Dendritic cell treated with granulocyte-macrophage colony-stimulating factor and Interleukin-4, amounts not matched to agents 40 ng/mL and 50 ng/mL, for 4 days (primary cell): Measurements from ENCODE around the gene LRCH3.
A peak's percentile ranks its signal among the peaks of the same experiment; 100 is the strongest.

ENCODE experiments used
- H3K27ac Mint-ChIP-seq: one replicate; pipeline ENCODE4 v1.8.0; 2022; ENCODE audit warnings: mild to moderate bottlenecking, mixed read lengths
- H3K27me3 Mint-ChIP-seq: one replicate; pipeline ENCODE4 v1.8.0; 2022; ENCODE audit warnings: mild to moderate bottlenecking, mixed read lengths
- H3K36me3 Mint-ChIP-seq: one replicate; pipeline ENCODE4 v1.8.0; 2022; ENCODE audit warnings: low read depth, mixed read lengths
- H3K4me1 Mint-ChIP-seq: one replicate; pipeline ENCODE4 v1.8.0; 2022; ENCODE audit warnings: low read depth, mixed read lengths
- H3K4me3 Mint-ChIP-seq: one replicate; pipeline ENCODE4 v1.8.0; 2022; ENCODE audit warnings: mild to moderate bottlenecking, moderate library complexity, mixed read lengths
- H3K9me3 Mint-ChIP-seq: one replicate; pipeline ENCODE4 v1.8.0; 2022; ENCODE audit warnings: mixed read lengths
- intact Hi-C: fragments of 100-400 bp; cut with micrococcal nuclease; formaldehyde crosslinking; loops from one replicate; pipeline ENCODE4 v1.15.0; 2022

The LRCH3 gene

GRCh38 chr3:197833930-197834715 is 43.1 kb downstream of the LRCH3 start:
- peaks cover 64% of the 10 kb centered on the region for H3K36me3 Mint-ChIP-seq
- H3K4me1 Mint-ChIP-seq = no peaks in the 10 kb centered on the region
- no peaks in the 10 kb centered on the region for H3K9me3 Mint-ChIP-seq
- H3K4me3 Mint-ChIP-seq = no peak overlapping the region
- H3K27me3 Mint-ChIP-seq = no peaks in the 10 kb centered on the region
- no peak overlapping the region for H3K27ac Mint-ChIP-seq
- intact Hi-C loops = no loop called here

DNA sequence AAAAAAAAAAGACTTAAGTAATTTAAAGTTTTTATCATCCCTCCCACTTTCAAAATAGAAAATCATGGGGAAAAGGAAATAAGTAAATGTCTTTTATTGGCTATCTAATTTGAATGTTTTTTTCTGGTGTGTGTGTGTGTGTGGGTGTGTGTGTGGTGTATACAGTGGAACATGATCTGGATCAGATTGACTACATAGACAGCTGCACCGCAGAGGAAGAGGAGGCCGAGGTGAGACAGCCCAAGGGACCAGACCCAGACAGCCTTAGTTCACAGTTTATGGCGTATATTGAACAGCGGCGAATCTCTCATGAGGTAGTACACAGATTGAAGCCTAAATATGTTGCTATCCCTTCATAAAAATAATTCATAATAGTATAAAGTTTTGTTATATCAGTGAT is 44.5 kb downstream of the LRCH3 start:
- no peak overlapping the region for H3K27ac Mint-ChIP-seq
- peaks cover 67% of the 10 kb centered on the region for H3K36me3 Mint-ChIP-seq
- H3K4me1 Mint-ChIP-seq = no peaks in the 10 kb centered on the region
- H3K9me3 Mint-ChIP-seq = no peaks in the 10 kb centered on the region
- H3K4me3 Mint-ChIP-seq = no peak overlapping the region
- intact Hi-C loops = no loop called here
- H3K27me3 Mint-ChIP-seq = no peaks in the 10 kb centered on the region

DNA sequence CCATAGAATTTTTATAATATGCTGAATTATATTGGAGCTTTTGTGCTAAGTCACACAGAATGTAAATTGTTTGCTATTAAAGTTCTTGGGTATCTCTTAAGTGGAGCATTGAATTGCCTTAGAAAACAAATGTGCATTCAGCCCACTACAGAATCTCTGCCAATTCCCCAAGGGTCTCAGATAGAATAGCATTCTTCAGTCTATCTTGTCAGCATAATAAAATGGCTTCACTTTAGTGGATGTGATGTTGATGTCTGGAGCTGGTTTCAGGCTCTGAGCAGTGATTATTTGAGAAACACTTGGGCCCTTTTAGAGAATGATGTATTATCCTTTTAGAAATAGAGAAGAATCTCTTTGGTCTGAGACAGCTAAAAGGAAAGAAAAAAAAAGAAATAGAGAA is 45.2 kb downstream of the LRCH3 start:
- intact Hi-C loops = no loop called here
- Mint-ChIP-seq H3K4me1 (no peaks in the 10 kb centered on the region), H3K27me3 (no peaks in the 10 kb centered on the region), H3K27ac (no peak overlapping the region), H3K36me3 (peaks cover 69% of the 10 kb centered on the region), H3K4me3 (no peak overlapping the region), H3K9me3 (no peaks in the 10 kb centered on the region)

- Mint-ChIP-seq H3K36me3 (peaks cover 71% of the 10 kb centered on the region), H3K4me3 (no peak overlapping the region), H3K4me1 (no peaks in the 10 kb centered on the region), H3K27me3 (no peaks in the 10 kb centered on the region), H3K9me3 (no peaks in the 10 kb centered on the region), H3K27ac (no peak overlapping the region)
- intact Hi-C loops = no loop called here
Measured at GRCh38 chr3:197837282-197837681, 46.2 kb downstream of the LRCH3 start.

DNA sequence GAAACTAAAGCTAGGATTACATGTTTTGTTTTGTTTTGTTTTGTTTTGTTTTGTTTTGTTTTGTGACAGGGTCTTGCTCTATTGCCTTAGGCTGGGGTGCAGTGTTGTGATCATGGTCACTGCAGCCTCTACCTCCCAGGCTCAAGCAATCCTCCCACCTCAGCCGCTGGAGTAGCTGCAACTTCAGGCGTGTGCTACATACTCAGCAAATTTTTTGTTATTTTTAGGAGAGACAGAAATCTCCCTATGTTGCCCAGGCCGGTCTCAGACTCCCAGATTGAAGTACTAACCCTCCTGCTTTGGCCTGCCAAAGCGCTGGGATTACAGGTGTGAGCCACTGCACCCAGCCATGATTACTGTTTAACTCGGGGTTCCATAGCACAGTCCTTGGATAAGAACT is 50.7 kb downstream of the LRCH3 start:
- Mint-ChIP-seq H3K4me3 (no peak overlapping the region), H3K4me1 (no peaks in the 10 kb centered on the region), H3K36me3 (peaks cover 80% of the 10 kb centered on the region), H3K27me3 (no peaks in the 10 kb centered on the region), H3K9me3 (no peaks in the 10 kb centered on the region), H3K27ac (no peak overlapping the region)
- intact Hi-C loops = no loop called here

DNA sequence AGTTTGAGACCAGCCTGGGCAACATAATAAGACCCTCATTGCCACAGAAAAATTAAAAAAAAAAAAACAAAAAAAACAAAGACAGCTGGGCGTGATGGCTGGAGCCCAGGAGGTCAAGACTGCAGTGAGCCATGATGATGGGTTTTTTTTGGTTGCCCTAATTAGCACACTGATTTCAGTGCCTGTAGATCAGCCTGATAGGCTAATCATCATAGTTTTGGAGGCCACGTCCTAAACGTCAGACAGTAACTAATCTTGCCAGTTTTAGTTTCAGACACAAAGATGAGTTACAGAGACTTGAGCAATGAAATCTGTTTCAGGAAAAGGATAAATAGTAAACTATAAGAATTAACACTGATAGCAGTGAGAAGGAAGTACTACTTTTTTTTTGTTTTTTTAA is 55.4 kb downstream of the LRCH3 start:
- Mint-ChIP-seq H3K27ac (no peak overlapping the region), H3K4me1 (peaks cover 23% of the 10 kb centered on the region), H3K4me3 (no peak overlapping the region), H3K27me3 (no peaks in the 10 kb centered on the region), H3K36me3 (peaks cover 80% of the 10 kb centered on the region), H3K9me3 (no peaks in the 10 kb centered on the region)
- intact Hi-C loops = no loop called here

DNA sequence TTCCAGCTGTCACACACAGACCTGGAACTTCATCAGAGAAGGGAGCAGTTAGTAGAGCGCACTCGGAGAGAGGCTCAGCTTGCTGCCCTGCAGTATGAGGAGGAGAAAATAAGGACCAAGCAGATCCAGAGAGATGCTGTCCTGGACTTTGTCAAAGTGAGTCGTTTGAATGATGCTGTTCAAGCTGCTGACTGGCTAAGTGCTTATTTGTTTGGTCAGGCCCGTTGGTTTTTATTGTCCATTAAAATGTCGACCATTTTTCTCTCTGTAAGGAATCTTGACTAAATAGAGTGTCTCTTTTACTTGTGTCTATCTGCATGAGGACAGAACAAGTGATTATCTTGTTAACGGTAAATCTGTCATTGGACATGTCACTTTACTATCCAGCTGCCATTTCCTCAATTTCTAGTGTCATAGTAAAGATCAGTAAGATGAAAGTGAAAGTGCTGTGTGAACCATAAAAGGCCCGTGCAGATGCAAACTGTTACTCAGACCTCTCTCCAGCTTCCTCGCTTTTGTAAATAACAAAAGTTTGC is 56.9 kb downstream of the LRCH3 start:
- H3K4me1 Mint-ChIP-seq = peaks cover 23% of the 10 kb centered on the region
- H3K36me3 Mint-ChIP-seq = peaks cover 80% of the 10 kb centered on the region
- H3K4me3 Mint-ChIP-seq = peak overlapping the region; percentile 63
- no peaks in the 10 kb centered on the region for H3K27me3 Mint-ChIP-seq
- H3K9me3 Mint-ChIP-seq = no peaks in the 10 kb centered on the region
- intact Hi-C loops = no loop called here
- H3K27ac Mint-ChIP-seq = peak overlapping the region; percentile 74

- H3K27ac Mint-ChIP-seq = no peak overlapping the region
- peaks cover 86% of the 10 kb centered on the region for H3K36me3 Mint-ChIP-seq
- no peaks in the 10 kb centered on the region for H3K27me3 Mint-ChIP-seq
- intact Hi-C loops = no loop called here
- no peak overlapping the region for H3K4me3 Mint-ChIP-seq
- H3K4me1 Mint-ChIP-seq = peaks cover 6% of the 10 kb centered on the region
- H3K9me3 Mint-ChIP-seq = no peaks in the 10 kb centered on the region
Measured at GRCh38 chr3:197854596-197855343, 63.7 kb downstream of the LRCH3 start.

GRCh38 chr3:197855571-197855970 is 64.5 kb downstream of the LRCH3 start:
- no peaks in the 10 kb centered on the region for H3K27me3 Mint-ChIP-seq
- H3K4me1 Mint-ChIP-seq = peaks cover 5% of the 10 kb centered on the region
- intact Hi-C loops = no loop called here
- H3K36me3 Mint-ChIP-seq = peaks cover 86% of the 10 kb centered on the region
- H3K27ac Mint-ChIP-seq = no peak overlapping the region
- H3K4me3 Mint-ChIP-seq = no peak overlapping the region
- no peaks in the 10 kb centered on the region for H3K9me3 Mint-ChIP-seq

GRCh38 chr3:197856199-197856816 is 65.3 kb downstream of the LRCH3 start:
- peaks cover 5% of the 10 kb centered on the region for H3K4me1 Mint-ChIP-seq
- intact Hi-C loops = no loop called here
- H3K27me3 Mint-ChIP-seq = no peaks in the 10 kb centered on the region
- H3K36me3 Mint-ChIP-seq = peaks cover 84% of the 10 kb centered on the region
- H3K9me3 Mint-ChIP-seq = no peaks in the 10 kb centered on the region
- H3K4me3 Mint-ChIP-seq = no peak overlapping the region
- no peak overlapping the region for H3K27ac Mint-ChIP-seq

GRCh38 chr3:197858133-197858532 is 67.1 kb downstream of the LRCH3 start:
- Mint-ChIP-seq H3K4me1 (peaks cover 5% of the 10 kb centered on the region), H3K36me3 (peaks cover 76% of the 10 kb centered on the region), H3K4me3 (no peak overlapping the region), H3K9me3 (no peaks in the 10 kb centered on the region), H3K27me3 (no peaks in the 10 kb centered on the region), H3K27ac (no peak overlapping the region)
- intact Hi-C loops = no loop called here

DNA sequence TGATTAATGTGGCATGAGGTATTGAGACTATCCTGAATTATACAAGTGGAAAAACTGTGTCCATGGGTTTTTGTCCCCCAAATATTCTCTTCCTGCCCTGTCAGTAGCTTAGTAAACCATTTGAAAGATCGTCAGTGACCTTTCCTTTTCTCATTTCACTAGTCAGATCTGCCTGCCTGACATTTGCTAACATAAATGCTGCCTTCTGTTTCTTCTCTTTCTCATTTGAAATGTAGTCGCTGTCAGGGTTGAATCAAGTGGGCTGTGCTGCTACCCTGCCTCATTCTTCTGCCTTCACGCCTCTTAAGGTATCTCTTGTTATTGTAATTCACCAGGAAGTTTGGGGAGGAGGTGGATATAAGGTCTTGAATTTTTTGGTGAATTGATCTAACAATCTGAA is 67.5 kb downstream of the LRCH3 start:
- Mint-ChIP-seq H3K27ac (no peak overlapping the region), H3K27me3 (no peaks in the 10 kb centered on the region), H3K4me1 (peaks cover 5% of the 10 kb centered on the region), H3K9me3 (no peaks in the 10 kb centered on the region), H3K36me3 (peaks cover 76% of the 10 kb centered on the region), H3K4me3 (no peak overlapping the region)
- intact Hi-C loops = no loop called here

GRCh38 chr3:197866035-197866434 is 75.0 kb downstream of the LRCH3 start:
- intact Hi-C loops = no loop called here
- H3K27ac Mint-ChIP-seq = no peak overlapping the region
- H3K4me3 Mint-ChIP-seq = no peak overlapping the region
- H3K36me3 Mint-ChIP-seq = peaks cover 66% of the 10 kb centered on the region
- no peaks in the 10 kb centered on the region for H3K27me3 Mint-ChIP-seq
- H3K9me3 Mint-ChIP-seq = no peaks in the 10 kb centered on the region
- no peaks in the 10 kb centered on the region for H3K4me1 Mint-ChIP-seq

DNA sequence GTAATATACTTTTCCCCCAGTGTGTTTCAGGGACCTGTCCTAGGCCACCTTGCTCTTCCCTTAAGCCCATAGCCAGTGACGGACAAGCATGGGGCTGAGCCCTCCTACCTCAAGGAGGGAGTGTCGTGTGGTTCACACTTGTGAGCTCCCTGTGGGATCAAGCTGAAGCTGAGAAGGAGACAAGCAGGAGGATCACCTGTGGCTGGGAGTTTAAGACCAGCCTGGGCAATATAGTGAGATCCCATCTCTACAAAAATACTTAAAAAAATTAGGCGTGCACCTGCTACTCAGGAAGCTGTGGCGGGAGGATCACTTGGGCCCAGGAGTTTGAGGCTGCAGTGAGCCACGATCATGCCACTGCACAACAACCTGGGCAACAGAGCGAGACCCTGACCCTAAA is 82.3 kb downstream of the LRCH3 start:
- intact Hi-C loops = no loop called here
- H3K36me3 Mint-ChIP-seq = peaks cover 61% of the 10 kb centered on the region
- no peaks in the 10 kb centered on the region for H3K9me3 Mint-ChIP-seq
- no peak overlapping the region for H3K27ac Mint-ChIP-seq
- no peak overlapping the region for H3K4me3 Mint-ChIP-seq
- no peaks in the 10 kb centered on the region for H3K27me3 Mint-ChIP-seq
- peaks cover 20% of the 10 kb centered on the region for H3K4me1 Mint-ChIP-seq
